ENCODE data around the gene HOTAIR.

Gene HOTAIR

DNA sequence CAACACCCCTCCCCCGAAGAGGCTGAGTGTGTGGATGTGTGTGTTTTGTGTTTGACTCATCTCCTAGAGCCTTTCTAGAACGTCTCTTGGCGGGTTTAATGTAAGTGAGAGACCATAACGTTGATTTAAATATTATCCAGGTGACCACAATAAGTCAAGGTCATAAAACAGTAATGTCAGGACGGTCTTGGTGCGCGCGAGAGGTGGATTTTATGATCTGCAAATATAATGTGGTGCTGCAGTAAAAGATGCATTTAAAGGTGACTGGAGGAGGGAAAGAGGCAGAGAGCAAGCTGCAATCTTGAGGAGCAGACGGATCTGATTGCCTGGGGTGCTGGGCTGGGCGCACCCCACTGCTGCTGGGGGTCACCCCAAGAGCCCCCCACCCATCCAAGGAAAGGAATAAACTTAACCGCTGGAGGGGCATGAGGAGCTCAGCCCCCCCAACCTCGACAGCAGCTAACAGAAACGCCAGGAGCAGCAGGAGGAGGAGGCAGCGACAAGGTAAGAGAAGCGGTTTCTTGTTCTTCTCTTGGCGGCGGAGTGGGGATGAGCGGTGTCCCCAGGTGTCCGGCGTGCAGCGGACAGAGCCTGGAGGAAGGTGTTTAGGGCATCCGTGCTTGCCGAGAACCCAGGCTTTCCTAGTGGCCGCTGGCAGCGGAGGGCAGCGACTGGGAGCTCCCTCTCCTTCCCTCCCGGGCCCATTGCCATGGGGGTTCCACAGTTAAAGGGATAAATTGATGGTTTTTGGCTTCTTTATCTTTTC, 15.7 kb upstream of the HOTAIR start:
- Mint-ChIP-seq H3K36me3 (peaks cover 3 to 6% of the 10 kb centered on the region in 2 donors), H3K27ac (peak overlapping the region; percentile 27), H3K9me3 (peaks cover 3% of the 10 kb centered on the region in 2 donors), H3K4me1 (peaks cover 32 to 57% of the 10 kb centered on the region in 2 donors), H3K4me3 (no peak overlapping the region), H3K27me3 (peaks cover 83 to 98% of the 10 kb centered on the region in 2 donors)
- no peak for ATAC-seq (replicated peaks)
- DNase-seq, result no peak

DNA sequence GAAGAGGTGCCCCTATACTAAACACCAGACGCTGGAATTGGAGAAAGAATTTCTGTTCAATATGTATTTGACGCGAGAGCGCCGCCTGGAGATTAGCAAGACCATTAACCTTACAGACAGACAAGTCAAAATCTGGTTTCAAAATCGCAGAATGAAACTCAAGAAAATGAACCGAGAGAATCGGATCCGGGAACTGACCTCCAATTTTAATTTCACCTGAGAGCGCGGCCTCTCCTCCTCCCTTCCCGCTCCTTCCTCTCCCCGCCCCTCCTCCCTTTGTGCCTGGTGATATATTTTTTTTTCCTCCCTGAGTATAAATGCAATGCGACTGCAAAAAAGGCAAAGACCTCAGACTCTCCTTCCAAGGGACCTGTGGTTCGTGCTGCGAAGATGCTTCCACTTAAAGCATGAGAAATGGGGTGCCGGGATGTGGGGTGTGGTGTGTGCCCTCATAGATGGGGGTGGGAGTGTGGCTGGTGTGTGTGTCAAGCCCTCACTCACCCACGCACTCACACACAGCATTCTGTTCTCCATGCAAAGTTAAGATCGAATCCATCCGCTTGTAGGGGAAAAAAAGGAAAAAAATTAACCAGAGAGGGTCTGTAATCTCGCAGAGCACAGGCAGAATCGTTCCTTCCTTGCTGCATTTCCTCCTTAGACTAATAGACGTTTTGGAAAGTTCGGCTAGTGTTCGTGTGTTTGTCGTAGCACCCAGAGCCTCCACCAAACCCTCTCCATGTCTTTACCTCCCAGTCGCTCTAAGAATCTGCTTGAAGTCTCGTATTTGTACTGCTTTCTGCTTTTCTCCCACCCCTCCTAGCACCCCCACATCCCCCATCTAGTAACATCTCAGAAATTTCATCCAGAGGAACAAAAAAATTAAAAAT, 14.7 kb upstream of the HOTAIR start:
- H3K27me3 Mint-ChIP-seq, result peaks cover 84 to 97% of the 10 kb centered on the region in 2 donors

DNA sequence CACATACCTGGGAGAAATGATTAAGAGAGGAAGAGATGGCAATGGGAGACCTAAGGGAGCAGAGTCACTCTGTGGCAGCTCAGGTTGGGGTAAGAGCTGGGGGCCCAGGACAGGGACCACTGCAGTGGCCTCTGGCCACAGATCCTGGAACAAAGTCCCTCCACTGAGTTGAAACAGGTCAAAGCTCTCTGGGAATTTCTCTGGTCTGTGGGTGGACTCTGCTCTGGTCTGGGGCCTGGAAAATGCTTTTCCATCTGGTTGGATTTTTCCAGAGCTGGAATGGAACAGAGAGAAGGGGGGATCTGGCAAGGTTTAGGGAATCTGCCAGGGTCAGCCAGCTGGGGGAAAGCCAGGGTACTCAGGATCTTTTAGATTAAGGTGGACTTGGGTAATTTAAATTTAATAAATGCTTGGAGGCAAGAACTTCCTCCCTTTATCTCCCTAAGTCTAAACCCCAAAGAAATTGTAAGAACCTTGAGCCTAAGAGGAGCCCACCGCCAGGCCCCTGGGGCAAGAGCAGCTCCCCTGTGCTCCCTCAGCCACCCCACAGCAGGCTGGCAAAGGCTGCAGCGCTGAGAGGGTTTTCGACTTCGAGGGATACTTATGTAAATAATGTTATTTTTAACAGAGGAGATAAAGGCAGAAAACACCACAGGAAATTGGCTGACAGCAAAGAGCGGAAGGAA, 13.9 kb upstream of the HOTAIR start:
- ATAC-seq (replicated peaks) (no peak), DNase-seq (no peak)
- no peak overlapping the region for H3K4me3 Mint-ChIP-seq
- peaks cover 26 to 53% of the 10 kb centered on the region in 2 donors for H3K4me1 Mint-ChIP-seq
- H3K9me3 Mint-ChIP-seq, result peaks cover 0 to 2% of the 10 kb centered on the region in 2 donors
- H3K36me3 Mint-ChIP-seq, result peaks cover 3 to 11% of the 10 kb centered on the region in 2 donors
- peaks cover 82 to 95% of the 10 kb centered on the region in 2 donors for H3K27me3 Mint-ChIP-seq
- H3K27ac Mint-ChIP-seq, result peak overlapping the region; percentile 34

More for the DNA sequence above, 14.7 kb upstream of the HOTAIR start:
- DNase-seq (no peak), ATAC-seq (replicated peaks) (no peak)
- H3K36me3 Mint-ChIP-seq, result peaks cover 4 to 15% of the 10 kb centered on the region in 2 donors
- peaks cover 31 to 56% of the 10 kb centered on the region in 2 donors for H3K4me1 Mint-ChIP-seq
- no peak overlapping the region for H3K27ac Mint-ChIP-seq
- H3K9me3 Mint-ChIP-seq, result peaks cover 3% of the 10 kb centered on the region in 2 donors
- no peak overlapping the region for H3K4me3 Mint-ChIP-seq

DNA sequence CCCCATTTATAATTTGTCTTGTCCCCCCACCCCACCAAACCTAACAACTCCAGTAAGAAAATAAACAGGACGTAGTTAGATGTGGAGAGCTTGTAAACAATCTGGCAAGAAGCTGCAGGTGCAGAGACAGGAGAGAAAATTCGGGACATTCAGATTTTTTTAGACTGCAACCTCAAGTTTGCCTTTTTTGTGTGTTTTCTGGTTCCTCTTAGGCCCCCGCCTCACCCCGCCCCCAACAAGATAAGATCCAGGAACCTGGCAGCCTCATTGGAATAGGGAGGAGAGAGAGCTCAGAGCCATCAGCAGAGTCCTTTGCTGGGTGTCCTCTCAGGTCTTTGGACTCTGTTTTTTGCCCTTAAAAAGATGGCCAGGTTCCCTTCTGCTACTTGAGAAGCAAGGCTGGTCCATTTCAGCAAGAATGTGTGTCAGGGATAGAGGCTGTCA, 13.1 kb upstream of the HOTAIR start:
- peaks cover 0 to 2% of the 10 kb centered on the region in 2 donors for H3K9me3 Mint-ChIP-seq
- peaks cover 85 to 96% of the 10 kb centered on the region in 2 donors for H3K27me3 Mint-ChIP-seq
- H3K4me3 Mint-ChIP-seq, result no peak overlapping the region
- H3K27ac Mint-ChIP-seq, result no peak overlapping the region
- peaks cover 5 to 11% of the 10 kb centered on the region in 2 donors for H3K36me3 Mint-ChIP-seq
- no peak for ATAC-seq (replicated peaks)
- H3K4me1 Mint-ChIP-seq, result peaks cover 26 to 51% of the 10 kb centered on the region in 2 donors
- no peak for DNase-seq

DNA sequence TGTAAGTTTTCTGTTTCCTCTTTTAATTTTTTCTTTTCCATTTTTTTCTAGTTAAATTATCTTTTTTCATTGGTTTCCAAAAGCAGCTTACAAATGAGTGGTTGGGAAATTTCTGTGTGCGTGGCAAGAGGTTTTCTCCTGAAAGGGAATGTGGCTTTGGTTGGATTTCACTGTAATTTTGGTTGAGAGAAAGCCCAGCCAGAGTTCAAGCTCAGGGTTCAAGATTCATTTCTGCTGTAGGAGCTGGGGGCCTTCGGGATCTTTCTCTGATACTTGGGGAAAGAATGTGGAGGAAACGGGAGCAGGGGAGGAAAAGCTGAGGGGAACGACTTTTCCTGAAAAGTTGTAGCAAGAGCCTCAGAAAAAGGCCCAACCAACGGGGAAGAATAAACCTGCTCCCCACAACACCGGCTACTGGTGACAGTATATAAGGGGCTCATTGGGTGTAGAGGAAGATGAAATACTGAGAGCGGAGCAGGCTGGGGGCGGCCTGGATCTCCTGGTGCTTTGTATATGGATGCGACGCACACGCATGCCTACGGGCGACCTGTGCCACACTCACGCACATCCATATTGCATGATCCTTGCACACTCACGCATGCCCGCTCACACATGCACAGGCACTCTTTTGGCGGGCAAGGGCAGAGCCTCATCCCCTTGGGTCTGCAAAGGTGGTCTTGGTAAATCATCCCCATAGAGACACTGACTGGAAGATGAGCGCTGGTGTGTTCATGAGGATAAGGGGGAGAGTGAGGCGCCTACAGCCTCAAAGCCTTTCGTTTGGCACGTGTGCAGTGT, 12.1 kb upstream of the HOTAIR start:
- no peak for DNase-seq
- ATAC-seq (replicated peaks), result no peak
- peaks cover 81 to 95% of the 10 kb centered on the region in 2 donors for H3K27me3 Mint-ChIP-seq
- H3K27ac Mint-ChIP-seq, result peak overlapping the region; percentile 69
- peaks cover 26 to 51% of the 10 kb centered on the region in 2 donors for H3K4me1 Mint-ChIP-seq
- H3K9me3 Mint-ChIP-seq, result peaks cover 0 to 2% of the 10 kb centered on the region in 2 donors
- no peak overlapping the region for H3K4me3 Mint-ChIP-seq
- peaks cover 5 to 11% of the 10 kb centered on the region in 2 donors for H3K36me3 Mint-ChIP-seq

DNA sequence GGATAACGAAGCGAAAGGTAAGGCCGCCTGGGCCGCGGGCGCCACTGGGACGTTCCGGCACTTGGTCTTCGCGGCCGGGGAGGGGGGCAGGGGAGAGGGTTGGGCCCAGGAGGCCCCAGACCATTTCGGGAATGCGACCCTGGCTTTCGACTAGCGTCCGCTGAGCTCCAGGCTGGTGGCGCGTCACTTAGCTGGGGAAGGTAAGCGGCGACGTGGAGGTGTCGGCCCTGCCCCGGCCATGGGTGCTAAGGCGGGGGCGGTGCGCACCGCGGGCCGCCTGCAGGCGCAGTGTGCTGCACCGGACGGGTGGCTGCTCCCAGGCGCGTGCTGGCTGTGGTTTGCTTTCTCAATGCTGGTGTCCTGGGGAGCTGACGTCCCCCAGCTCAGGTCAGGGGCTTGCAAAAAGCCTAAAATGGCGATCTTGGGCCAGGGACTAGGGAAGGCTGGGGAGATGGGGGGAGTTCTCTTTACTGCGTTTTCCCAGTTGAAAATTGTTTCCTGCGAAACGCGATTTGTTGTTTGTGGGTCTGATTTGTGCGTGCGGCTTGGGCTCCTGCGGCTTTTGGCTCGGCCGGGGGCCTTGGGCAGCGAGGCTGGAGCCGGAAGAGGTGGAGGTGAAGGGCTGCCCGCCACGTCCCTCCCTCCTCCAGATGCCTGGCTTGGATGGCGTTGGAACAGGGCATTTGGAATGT, 11.4 kb upstream of the HOTAIR start:
- peaks cover 0 to 2% of the 10 kb centered on the region in 2 donors for H3K9me3 Mint-ChIP-seq
- peaks cover 5 to 11% of the 10 kb centered on the region in 2 donors for H3K36me3 Mint-ChIP-seq
- H3K4me3 Mint-ChIP-seq, result peak overlapping the region in 1 of 2 donors; percentile 52
- peaks cover 82 to 95% of the 10 kb centered on the region in 2 donors for H3K27me3 Mint-ChIP-seq
- H3K27ac Mint-ChIP-seq, result peak overlapping the region; percentile 59
- DNase-seq, result no peak
- no peak for ATAC-seq (replicated peaks)
- H3K4me1 Mint-ChIP-seq, result peaks cover 26 to 51% of the 10 kb centered on the region in 2 donors

DNA sequence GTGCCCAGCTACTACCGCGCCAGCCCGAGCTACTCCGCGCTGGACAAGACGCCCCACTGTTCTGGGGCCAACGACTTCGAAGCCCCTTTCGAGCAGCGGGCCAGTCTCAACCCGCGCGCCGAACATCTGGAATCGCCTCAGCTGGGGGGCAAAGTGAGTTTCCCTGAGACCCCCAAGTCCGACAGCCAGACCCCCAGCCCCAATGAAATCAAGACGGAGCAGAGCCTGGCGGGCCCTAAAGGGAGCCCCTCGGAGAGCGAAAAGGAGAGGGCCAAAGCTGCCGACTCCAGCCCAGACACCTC, 10.9 kb upstream of the HOTAIR start:
- H3K36me3 Mint-ChIP-seq, result peaks cover 5 to 11% of the 10 kb centered on the region in 2 donors
- peak overlapping the region; percentile 93 for H3K27ac Mint-ChIP-seq
- no peak for DNase-seq
- H3K9me3 Mint-ChIP-seq, result peaks cover 0 to 2% of the 10 kb centered on the region in 2 donors
- peaks cover 26 to 54% of the 10 kb centered on the region in 2 donors for H3K4me1 Mint-ChIP-seq
- H3K27me3 Mint-ChIP-seq, result peaks cover 83 to 95% of the 10 kb centered on the region in 2 donors
- ATAC-seq (replicated peaks), result no peak
- H3K4me3 Mint-ChIP-seq, result peak overlapping the region; percentile 53 to 68

DNA sequence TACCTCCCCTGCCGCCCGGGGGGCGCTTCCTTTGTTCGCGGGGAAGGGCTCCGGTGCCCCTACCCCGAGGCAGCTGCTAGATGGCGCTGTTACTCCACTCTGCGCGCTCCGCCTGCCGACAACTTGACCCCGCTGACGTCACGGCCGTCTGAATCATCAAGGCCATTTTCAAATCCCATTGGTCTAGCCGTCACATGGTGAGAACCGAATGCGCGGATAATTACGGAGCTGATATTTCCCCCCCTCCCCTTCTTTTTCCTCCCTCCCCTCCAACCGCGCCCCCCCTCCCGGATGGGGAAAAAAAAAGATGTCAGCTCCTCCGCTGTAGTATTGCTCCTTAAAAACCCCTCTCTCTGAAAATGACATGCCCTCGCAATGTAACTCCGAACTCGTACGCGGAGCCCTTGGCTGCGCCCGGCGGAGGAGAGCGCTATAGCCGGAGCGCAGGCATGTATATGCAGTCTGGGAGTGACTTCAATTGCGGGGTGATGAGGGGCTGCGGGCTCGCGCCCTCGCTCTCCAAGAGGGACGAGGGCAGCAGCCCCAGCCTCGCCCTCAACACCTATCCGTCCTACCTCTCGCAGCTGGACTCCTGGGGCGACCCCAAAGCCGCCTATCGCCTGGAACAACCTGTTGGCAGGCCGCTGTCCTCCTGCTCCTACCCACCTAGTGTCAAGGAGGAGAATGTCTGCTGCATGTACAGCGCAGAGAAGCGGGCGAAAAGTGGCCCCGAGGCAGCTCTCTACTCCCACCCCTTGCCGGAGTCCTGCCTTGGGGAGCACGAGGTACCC, 10.3 kb upstream of the HOTAIR start, which contains the start of gene HOXC10:
Gene HOXC10, plus strand, starts transcription at position 246 of the 791 bp plus-strand sequence. Its CDS starts 114 bp downstream, at position 360.
- H3K4me3 Mint-ChIP-seq, result peak within 1 kb of the TSS; percentile 53 to 68
- H3K36me3 Mint-ChIP-seq, result peaks cover 5 to 11% of the 10 kb centered on the region in 2 donors
- H3K4me1 Mint-ChIP-seq, result peaks cover 22 to 51% of the 10 kb centered on the region in 2 donors
- DNase-seq (no peak), ATAC-seq (replicated peaks) (no peak)
- H3K27ac Mint-ChIP-seq, result peak within 1 kb of the TSS; percentile 93
- H3K9me3 Mint-ChIP-seq, result peaks cover 0 to 2% of the 10 kb centered on the region in 2 donors
- peaks cover 83 to 95% of the 10 kb centered on the region in 2 donors for H3K27me3 Mint-ChIP-seq

DNA sequence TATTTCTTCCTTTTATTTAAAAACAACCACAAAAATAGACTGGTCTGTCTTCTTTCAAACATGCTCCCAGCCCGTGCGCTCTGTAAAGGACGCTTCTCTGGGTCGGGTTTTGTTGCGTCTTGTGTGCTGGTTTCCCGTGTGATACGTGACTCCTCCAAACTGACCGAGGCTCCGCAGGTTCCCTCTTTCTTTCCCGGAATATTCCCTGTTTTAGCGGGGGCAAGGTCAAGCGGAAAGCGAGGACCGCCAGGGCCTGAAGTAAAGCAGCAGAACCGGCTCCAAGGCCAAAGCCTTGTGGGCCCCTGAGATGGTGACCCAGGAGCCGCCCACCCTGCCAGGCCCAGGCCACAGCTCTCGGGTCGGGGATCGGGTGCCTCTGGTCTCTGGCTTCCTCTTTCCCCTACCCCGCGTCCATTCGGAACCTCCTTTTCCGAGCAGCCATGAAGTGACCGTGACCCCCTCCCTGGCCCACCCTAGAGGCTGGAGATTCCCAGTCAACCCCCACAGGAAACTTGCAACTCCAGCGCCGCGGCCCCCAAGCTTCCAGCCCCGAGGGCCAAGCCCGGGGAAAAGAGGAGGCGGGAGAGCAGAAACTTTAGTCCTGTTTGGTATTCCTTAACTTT, 9.3 kb upstream of the HOTAIR start:
- H3K4me1 Mint-ChIP-seq, result peaks cover 17 to 41% of the 10 kb centered on the region in 2 donors
- H3K27ac Mint-ChIP-seq, result peak overlapping the region; percentile 85
- H3K9me3 Mint-ChIP-seq, result peaks cover 0 to 2% of the 10 kb centered on the region in 2 donors
- H3K4me3 Mint-ChIP-seq, result no peak overlapping the region
- H3K36me3 Mint-ChIP-seq, result peaks cover 5 to 11% of the 10 kb centered on the region in 2 donors
- ATAC-seq (replicated peaks) (no peak), DNase-seq (no peak)
- peaks cover 81 to 95% of the 10 kb centered on the region in 2 donors for H3K27me3 Mint-ChIP-seq

DNA sequence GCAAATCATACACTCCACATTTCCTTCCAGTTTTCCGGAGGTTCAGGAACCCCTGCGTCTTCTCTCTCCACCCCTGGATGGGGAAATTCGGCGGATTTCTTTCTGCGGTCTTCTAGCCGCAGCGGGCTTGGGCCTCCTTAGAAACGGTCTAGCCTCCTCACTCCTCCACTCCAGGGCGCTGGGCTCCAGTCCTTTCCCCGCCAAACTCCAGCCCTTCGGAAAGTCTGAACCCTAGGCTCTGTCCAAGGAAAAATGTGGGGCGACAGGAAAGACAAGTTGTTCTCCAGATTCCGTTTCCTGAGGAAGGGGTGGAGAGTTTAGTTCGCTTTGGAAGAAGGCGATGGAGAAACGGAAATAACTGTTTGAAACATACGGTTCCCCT, 8.8 kb upstream of the HOTAIR start:
- Mint-ChIP-seq H3K9me3 (peaks cover 0 to 2% of the 10 kb centered on the region in 2 donors), H3K27ac (peak overlapping the region; percentile 85), H3K36me3 (peaks cover 5 to 11% of the 10 kb centered on the region in 2 donors), H3K27me3 (peaks cover 81 to 95% of the 10 kb centered on the region in 2 donors), H3K4me1 (peaks cover 15 to 37% of the 10 kb centered on the region in 2 donors), H3K4me3 (peak overlapping the region in 1 of 2 donors; percentile 3)
- DNase-seq (no peak), ATAC-seq (replicated peaks) (no peak)

DNA sequence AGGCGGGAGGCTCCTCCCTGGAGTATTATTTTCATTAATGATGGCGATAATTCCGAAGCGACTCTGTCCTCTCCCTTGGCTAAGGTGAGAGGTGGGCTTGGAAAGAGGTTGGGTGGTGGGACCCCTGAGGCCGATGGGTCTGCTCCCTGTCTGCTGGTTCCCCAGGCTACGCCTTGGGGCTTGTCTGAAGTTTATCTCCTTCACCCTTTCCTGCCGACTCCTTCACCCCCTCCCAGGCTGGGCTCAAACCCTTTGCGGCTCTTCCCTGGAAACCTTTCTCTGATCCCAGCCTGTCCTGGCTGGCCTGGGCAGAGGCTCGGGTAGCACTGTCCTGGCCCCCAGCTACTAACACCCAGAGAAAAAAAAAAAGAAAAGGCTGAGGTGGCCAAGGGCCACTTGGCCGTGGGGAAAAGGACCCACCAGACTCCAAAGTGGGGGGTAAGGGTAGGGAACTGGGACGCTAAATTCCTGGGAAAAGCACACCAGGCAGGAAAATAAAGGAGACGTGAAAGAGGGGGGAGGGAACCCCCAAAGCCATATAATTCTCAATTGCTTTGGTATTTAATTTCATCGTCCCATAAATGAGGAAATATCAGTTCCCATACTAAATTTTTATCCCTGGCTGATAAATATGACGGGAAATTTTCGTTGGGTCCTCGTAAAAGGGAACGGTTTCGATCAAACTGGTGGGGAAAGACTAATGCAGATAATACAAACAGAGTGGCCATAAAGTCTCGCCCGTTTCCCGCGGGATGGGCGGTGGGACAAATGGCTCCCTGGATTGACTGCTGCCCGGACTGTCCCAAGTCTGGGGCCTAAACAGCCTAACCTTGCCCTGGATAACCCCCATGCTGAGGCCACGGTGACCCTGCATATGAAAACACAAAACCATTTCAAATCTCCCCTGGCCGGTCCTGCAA, 8.2 kb upstream of the HOTAIR start:
- DNase-seq, result no peak
- Mint-ChIP-seq H3K4me1 (peaks cover 13 to 32% of the 10 kb centered on the region in 2 donors), H3K27ac (peak overlapping the region; percentile 85), H3K9me3 (peaks cover 0 to 2% of the 10 kb centered on the region in 2 donors), H3K4me3 (peak overlapping the region; percentile 3 to 29), H3K27me3 (peaks cover 83 to 95% of the 10 kb centered on the region in 2 donors), H3K36me3 (peaks cover 5 to 11% of the 10 kb centered on the region in 2 donors)
- no peak for ATAC-seq (replicated peaks)

All from stimulated activated naive B cell treated with anti-CD40 and anti-IgM and Interleukin-4, amounts not matched to agents 10 μg/mL and 1 μg/mL and 100 μg/mL, for 72 hours (primary cell).